OCI-LY3 (cell line): ENCODE data around the gene BMERB1.

Experiments
- EZH2phosphoT487 ChIP-seq: fragments of 200-600 bp; shearing (Covaris generic); IDR thresholded peaks from 2 replicates; pipeline ENCODE4 v1.6.1; 2018; ENCODE audit warnings: antibody characterized with exemption, mixed run types, low read depth
- TF ChIP-seq, protein P1 (sequence below): fragments of 200-600, 300-600 bp; sonication (generic); IDR thresholded peaks from 2 replicates; pipeline ENCODE4 v1.5.1; 2014; ENCODE audit warnings: antibody characterized with exemption, low read length, low read depth

DNA sequence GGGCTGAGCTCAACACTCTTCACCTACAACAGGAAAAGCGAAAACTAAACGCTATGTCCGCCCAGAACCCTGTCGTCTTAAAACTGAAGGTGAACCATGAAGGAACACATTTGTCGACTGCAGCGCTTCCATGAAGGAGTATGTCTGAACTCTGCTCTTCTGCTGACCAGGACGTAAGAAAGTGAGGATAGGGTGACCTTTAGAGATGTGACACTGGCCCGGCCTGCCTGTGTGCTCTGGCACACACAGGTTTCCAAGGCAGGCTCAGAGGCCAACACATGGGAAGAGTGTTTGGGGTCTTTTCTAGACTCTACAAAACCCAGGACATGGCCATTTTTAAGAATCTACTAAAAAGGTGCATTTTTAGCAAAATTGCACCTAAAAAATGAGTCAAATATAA lies 187.5 kb downstream of the BMERB1 start:
- TF ChIP-seq, protein P1, sequence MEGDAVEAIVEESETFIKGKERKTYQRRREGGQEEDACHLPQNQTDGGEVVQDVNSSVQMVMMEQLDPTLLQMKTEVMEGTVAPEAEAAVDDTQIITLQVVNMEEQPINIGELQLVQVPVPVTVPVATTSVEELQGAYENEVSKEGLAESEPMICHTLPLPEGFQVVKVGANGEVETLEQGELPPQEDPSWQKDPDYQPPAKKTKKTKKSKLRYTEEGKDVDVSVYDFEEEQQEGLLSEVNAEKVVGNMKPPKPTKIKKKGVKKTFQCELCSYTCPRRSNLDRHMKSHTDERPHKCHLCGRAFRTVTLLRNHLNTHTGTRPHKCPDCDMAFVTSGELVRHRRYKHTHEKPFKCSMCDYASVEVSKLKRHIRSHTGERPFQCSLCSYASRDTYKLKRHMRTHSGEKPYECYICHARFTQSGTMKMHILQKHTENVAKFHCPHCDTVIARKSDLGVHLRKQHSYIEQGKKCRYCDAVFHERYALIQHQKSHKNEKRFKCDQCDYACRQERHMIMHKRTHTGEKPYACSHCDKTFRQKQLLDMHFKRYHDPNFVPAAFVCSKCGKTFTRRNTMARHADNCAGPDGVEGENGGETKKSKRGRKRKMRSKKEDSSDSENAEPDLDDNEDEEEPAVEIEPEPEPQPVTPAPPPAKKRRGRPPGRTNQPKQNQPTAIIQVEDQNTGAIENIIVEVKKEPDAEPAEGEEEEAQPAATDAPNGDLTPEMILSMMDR: no peak
- TF ChIP-seq EZH2phosphoT487: no peak
